C4-2B (cell line): ENCODE data around the gene F12.

Experiments used
- H3K27ac ChIP-seq: fragments of 450-650 bp; 2 replicates; pipeline ENCODE4 v1.5.1; 2017
- ZFX ChIP-seq: fragments of 450-650 bp; IDR thresholded peaks from 2 replicates; pipeline ENCODE4 v1.6.1; 2017
- TF ChIP-seq, protein P1 (sequence below): fragments of 450-650 bp; conservative IDR thresholded peaks from 2 replicates; pipeline ENCODE4 v1.5.1; 2017; ENCODE audit warnings: mild to moderate bottlenecking

The F12 gene

DNA sequence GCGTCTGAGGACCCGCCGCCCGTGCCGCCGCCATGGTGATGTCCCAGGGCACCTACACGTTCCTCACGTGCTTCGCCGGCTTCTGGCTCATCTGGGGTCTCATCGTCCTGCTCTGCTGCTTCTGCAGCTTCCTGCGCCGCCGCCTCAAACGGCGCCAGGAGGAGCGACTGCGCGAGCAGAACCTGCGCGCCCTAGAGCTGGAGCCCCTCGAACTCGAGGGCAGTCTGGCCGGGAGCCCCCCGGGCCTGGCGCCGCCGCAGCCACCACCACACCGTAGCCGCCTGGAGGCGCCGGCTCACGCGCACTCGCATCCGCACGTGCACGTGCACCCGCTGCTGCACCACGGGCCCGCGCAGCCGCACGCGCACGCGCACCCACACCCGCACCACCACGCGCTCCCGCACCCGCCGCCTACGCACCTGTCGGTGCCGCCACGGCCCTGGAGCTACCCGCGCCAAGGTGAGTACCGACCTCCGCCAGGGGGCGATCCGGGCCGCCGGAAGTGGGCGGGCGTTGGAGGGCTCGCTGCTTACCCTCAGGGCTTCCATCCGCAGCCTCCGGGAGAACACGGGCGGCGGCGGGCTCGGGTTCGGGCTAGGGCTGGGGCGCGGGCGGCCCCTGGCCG, 45.8 kb upstream of the F12 start:
- TF ChIP-seq, protein P1, sequence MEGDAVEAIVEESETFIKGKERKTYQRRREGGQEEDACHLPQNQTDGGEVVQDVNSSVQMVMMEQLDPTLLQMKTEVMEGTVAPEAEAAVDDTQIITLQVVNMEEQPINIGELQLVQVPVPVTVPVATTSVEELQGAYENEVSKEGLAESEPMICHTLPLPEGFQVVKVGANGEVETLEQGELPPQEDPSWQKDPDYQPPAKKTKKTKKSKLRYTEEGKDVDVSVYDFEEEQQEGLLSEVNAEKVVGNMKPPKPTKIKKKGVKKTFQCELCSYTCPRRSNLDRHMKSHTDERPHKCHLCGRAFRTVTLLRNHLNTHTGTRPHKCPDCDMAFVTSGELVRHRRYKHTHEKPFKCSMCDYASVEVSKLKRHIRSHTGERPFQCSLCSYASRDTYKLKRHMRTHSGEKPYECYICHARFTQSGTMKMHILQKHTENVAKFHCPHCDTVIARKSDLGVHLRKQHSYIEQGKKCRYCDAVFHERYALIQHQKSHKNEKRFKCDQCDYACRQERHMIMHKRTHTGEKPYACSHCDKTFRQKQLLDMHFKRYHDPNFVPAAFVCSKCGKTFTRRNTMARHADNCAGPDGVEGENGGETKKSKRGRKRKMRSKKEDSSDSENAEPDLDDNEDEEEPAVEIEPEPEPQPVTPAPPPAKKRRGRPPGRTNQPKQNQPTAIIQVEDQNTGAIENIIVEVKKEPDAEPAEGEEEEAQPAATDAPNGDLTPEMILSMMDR, result no peak; the same call in none of the 2 replicates
- no peak for TF ChIP-seq ZFX
- H3K27ac ChIP-seq, result peak overlapping the region; percentile 84

DNA sequence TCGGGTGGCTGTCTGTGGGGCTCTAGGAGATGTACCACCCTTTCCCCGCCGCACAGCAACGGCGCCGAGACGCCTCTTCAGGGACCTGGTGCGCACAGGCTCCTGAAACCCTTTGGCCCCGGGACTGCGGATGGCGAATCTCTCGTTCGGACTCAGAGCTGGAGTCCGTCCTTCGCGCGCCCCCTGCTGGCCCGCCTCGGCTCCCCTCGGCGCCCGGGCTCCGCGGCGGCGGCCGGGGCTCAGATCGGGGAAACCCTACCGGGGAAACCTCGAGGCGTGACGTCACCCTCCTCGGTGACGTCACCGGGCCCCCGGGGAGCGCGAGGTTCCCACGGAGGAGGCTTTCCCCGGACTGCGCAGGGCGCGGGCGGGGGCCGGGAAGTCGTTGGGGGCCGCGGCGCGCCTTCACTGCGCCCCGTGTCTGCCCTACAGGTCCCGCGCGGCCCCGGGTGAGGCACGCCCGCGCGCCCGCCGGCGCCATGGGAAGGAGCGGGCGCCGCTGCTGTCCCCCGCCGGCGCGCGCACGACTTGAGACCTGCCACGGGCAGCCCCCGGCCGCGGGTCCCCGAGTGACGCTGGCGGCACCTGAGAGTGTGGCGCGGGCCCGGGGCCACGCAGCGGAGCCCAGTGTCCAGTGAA, 45.2 kb upstream of the F12 start:
- peak overlapping the region; percentile 84 for H3K27ac ChIP-seq
- no peak for TF ChIP-seq ZFX
- TF ChIP-seq, protein P1, result peak; percentile 90

DNA sequence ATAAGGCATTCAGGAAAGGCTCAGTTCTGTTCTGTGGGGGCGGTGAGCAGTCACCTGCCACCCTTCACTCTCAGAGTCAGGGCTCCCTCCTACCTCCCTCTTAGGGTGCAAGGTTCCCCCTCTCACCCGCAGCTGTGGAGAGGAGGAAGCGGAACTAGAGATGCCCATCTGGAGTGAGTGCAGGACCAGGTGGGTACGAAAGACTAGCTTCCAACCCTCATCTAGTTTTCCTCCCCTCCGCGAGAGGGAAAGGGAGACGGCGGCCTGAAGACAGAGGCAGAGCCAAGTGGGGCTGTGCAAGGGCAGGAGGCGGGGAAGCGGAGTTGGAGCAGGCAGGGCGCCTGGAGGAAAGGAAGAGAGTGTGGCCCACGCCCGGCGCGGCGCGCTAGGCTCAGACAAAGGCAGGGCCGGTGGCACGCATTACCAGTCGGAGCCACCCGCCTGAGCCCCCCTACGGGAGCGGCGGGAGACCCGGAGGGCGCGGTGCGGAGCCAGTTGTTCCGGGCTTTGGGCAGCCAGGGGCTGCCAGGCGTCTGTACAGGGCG, 44.6 kb upstream of the F12 start:
- no peak for TF ChIP-seq ZFX
- TF ChIP-seq, protein P1, result no peak
- H3K27ac ChIP-seq, result peak overlapping the region; percentile 84

DNA sequence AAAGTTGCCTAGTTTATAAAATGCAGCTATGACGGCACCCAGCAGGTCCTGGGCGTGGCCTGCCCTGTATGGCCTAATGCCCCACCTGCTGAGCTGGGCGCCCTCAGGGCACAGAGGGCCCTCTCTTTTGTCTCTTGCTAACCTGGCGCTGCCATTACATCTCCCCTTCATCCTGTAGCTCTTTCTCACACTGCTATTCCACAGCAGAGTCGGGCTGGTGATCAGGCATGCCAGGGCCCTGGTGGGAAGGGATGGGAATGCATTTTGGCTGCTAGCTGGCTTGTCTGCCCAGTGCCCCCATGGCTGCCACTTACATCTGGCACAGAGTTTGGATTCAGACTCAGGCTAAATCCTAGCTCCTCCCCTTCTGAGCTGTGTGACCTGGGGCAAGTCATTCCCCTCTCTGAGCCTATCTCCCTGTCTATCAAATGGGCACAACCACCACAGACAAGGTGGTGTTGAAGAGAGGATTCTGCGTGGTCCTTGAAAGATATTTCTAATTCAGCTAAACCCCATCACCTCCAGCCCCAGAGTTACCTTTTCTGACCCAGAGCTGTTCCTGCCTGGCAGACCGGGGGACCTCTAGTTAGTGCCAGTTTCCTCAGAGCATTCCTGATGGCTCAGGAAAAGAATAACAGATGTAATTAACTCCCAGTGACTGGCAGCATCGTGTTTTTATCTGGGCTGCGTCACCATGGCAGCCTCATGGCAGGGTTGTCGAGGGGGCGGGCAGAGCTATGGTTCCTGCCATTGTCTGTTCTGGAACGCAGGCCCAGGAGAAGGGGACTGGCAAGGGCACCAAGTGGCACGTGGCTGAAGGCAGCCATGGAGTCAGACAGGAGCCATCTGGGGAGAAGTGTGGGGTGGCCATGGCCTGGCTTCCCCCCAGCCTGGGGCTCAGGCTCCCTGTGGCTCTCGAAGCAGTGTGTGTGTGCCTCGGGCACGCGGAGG, 43.6 kb upstream of the F12 start:
- TF ChIP-seq, protein P1, result no peak
- TF ChIP-seq ZFX, result no peak
- peak overlapping the region; percentile 84 for H3K27ac ChIP-seq

DNA sequence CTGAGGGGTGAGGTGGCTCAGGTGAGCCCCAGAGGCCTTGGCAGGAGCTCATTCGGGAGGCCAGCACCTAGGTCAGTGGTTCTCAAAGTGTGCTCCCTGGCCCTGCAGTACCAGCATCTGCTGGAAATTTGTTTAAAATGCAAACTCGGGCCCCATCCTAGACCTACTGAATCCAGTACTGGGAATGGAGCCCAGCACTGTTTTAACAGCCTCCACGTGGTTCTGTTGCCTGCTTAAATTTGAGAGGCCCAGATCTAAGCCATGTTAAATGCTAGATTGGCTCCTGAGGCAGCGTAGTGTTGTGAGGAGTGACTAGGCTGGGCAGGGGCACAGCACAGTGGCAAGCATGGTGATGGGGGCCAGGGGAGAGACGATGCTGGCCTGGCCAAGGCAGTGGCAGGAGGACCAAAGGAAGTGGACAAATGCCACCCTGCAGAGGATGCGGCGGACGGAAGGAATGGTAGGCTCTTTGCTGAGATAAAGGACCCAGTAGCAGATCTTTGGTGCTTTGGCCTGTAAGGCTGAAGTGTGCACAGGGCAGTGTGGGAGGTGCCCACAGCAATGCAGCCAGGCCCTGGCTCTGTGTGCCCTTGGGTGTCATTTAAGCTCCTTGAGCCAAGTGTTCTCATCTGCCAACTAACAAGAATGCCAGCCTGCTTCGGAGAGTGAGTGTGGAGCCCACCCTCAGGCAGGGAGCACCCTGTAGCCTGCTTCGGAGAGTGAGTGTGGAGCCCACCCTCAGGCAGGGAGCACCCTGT, 41.5 kb upstream of the F12 start:
- TF ChIP-seq ZFX, result no peak
- TF ChIP-seq, protein P1, result no peak
- H3K27ac ChIP-seq, result 0 out of 2 replicates have a peak overlapping the region, but pooled peaks have one; percentile 3

DNA sequence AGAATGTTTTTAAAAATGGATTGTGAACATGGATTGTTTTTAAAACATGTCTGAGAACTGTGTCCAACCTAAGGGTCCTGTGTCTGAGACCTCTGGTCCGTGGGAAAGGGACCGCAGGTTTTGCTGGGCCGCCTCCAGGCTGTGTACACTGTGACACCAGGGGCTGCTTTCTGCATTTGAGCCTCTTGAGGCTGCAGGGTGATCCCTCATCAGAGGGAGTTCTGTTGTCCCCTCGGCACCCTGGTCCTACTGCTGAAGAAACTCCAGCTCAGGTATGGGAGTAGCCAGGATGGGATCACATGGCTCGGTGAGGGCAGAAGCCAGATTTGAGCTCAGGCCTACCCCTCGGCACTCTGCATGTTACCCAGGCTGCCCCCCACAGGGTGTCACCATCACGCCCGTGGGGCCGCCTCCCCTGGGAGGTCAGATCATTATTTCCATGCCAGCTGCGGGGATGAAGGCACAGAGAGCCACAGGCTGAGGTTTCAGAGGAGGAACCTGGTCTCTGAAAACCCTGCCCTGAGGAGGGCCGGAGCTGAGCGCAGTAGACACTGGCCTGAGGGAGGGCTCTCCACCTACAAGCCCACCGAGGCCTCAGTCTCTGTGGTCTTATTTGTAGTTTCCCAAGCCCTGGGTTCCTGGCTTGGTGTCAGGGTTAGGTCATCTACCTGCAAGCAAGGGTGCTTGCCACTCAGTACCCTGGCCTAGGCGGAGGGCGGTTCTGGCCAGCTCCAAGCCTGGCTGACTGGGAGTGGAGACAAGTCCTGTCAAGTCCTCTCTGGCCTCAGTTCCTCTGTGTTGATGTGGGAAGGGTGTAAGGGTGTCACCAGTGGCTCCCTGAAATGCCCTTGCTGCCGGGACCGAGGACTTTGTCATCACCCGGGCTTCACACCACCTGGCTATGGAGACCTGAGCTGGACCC, 40.0 kb upstream of the F12 start:
- H3K27ac ChIP-seq, result no peak overlapping the region; the same call in 1 of the 2 replicates
- TF ChIP-seq, protein P1, result no peak
- no peak for TF ChIP-seq ZFX
